ENCODE data around the gene LRRC42.

DNA sequence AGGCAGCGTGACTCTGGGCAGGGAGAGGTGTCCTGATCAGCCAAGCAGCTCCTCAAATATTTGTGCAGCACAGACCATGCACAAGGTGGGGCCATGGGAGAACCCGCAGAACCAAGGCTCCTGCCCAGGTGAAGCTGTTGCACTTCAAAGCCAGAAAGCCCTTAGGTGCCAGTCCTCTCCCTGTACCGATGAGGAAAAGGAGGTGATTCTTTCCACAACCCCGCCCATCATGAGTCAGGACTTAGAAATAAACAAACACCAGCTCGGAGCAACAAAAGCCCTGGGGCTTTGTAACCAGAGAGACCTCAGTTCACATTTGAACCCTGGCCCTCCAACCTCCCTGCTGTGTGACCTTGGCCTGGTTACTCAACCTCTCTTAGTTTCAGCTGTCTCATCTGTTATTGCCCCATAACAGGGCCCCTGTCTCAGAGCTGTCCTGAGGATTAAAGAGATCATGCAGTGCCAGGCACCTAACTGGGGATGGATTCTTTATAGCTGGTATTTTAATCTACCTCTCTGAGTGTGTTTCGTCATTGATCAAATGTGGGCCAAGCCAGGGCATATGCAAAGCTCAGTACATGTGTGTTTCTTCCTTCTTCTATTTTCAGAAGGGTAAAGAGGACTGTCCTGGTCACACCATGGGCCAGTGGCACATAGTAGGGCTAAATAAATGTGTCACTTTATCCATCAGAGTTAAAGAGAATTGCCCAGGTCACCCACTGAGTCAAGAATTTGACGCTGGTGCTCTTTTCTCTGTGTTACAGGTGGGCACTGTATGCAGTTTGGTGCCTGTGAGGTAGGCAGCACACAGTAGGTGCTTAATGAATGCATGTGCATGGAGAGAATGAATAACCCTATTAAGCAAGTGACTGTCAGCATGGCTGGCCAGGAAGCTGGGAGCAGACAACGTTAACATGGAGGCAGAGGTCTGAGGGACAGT, 70.5 kb downstream of the LRRC42 start:
- TF ChIP-seq GATA2 (IDR thresholded peaks at IDR 0.05; ENCODE audit: low read depth, low read length) (no peak), GATA3 (IDR thresholded peaks at IDR 0.05; ENCODE audit: low read depth, low read length) (no peak)

Measured in SH-SY5Y (cell line).